ENCODE results near the gene CINP. TPM values are rescaled to one million over a fixed set of nuclear protein-coding genes. Genes with fewer than 3 reads are reported as not detected.

The CINP gene
- total and polyA plus RNA-seq, 9 of the 15 experiments (the other 6 are each of a cell fraction or from before 2014, with no cell fraction given): 36.3 to 63.2 (median 43.7) TPM

GRCh38 chr14:102304611-102305506, 57.8 kb downstream of the CINP start, which contains the start of gene MOK (continued):
- TF ChIP-seq ZBTB40 (IDR thresholded peaks at IDR 0.05): 0 out of 2 replicates have a peak, but pooled peaks have one; percentile 24
- no peak for TF ChIP-seq ZBTB40 (CRISPR knock-in tag; IDR thresholded peaks at IDR 0.05)
- TF ChIP-seq ZNF384 (IDR thresholded peaks at IDR 0.05; ENCODE audit: low read depth, low read length): no peak
- peak; percentile 52 to 98; a peak in 3 of 4 replicates for TF ChIP-seq HDAC1 (IDR thresholded peaks at IDR 0.05)
- no peak for TF ChIP-seq NFYB (IDR thresholded peaks at IDR 0.05; ENCODE audit: extremely low read depth, insufficient read length)
- TF ChIP-seq RBFOX2 (IDR thresholded peaks at IDR 0.05; ENCODE audit: low read depth, low read length): peak; percentile 36; the same call in 1 of the 2 replicates
- TF ChIP-seq GTF3C2 (IDR thresholded peaks at IDR 0.05; ENCODE audit: borderline replicate concordance, extremely low read depth, insufficient read length): no peak
- TF ChIP-seq PHTF2 (CRISPR knock-in tag; IDR thresholded peaks at IDR 0.05): no peak
- no peak for TF ChIP-seq SIN3B (IDR thresholded peaks at IDR 0.05; ENCODE audit: low read depth)
- no peak for TF ChIP-seq ARID2 (IDR thresholded peaks at IDR 0.05)
- TF ChIP-seq FOXA3 (CRISPR knock-in tag; conservative IDR thresholded peaks at IDR 0.05 in 1 of 2, IDR thresholded peaks at IDR 0.05 in 1 of 2): peak in 1 of 2 experiments; percentile 68; a peak in 1 of 4 replicates
- peak; percentile 91 for TF ChIP-seq MXI1 (IDR thresholded peaks at IDR 0.05; ENCODE audit: low read depth, low read length)
- no peak for TF ChIP-seq POLR3G (IDR thresholded peaks at IDR 0.05; ENCODE audit: extremely low read depth, insufficient read length, insufficient replicate concordance)
- TF ChIP-seq ZNF766 (CRISPR knock-in tag; conservative IDR thresholded peaks at IDR 0.05): no peak
- TF ChIP-seq ZNF696 (CRISPR knock-in tag; conservative IDR thresholded peaks at IDR 0.05): no peak
